DND-41 (cell line): ENCODE measurements around the gene RHOH.

Experiments
- EZH2 ChIP-seq: IDR thresholded peaks from 3 replicates; pipeline ENCODE4 v1.6.1; 2012; ENCODE audit warnings: borderline replicate concordance, low read depth, mild to moderate bottlenecking, moderate library complexity, low read length, inconsistent platforms; ENCODE audit not compliant: severe bottlenecking
- TF ChIP-seq, protein P1 (sequence below): IDR thresholded peaks from 2 replicates; pipeline ENCODE4 v1.5.1; 2012; ENCODE audit warnings: borderline replicate concordance, low read length, moderate library complexity, mild to moderate bottlenecking; ENCODE audit not compliant: poor library complexity, severe bottlenecking; ENCODE audit errors: extremely low read depth

DNA sequence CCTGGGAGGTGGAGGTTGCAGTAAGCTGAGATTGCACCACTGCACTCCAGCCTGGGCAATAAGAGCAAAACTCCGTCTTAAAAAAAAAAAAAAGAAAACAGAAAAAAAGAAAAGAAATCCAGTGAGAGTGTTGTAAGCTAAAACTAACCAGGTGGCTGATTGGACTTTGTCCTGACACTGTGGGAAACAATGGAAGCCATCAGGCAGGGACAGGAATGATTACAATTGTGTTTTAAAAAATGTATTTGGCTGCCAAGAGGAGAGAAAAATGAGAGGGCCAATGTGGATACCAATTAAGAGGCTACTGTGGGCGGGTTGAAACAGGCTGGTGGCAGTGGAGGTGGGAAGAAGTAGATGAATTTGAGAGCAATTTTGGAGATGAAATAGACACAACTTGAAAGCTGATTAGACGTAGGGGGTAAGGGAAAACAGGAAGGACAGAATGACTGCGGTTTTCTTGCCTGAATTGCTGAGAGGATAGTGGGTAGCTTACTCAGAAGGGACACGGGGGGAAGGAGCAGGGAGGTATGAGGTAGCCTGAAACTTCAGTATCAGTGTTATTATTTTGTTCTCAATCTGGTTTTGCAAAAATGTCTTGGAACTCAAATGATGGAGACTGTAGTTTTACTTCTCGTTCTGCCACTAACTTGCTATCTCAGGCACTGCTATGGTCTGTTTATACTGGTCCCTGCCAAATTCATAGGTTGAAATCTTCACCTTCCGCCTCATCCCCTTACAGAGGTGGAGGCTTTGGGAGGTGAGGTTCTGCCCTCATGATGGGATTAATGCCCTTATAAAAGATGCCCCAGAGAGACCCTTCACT is 92.7 kb downstream of the RHOH start:
- TF ChIP-seq, protein P1, sequence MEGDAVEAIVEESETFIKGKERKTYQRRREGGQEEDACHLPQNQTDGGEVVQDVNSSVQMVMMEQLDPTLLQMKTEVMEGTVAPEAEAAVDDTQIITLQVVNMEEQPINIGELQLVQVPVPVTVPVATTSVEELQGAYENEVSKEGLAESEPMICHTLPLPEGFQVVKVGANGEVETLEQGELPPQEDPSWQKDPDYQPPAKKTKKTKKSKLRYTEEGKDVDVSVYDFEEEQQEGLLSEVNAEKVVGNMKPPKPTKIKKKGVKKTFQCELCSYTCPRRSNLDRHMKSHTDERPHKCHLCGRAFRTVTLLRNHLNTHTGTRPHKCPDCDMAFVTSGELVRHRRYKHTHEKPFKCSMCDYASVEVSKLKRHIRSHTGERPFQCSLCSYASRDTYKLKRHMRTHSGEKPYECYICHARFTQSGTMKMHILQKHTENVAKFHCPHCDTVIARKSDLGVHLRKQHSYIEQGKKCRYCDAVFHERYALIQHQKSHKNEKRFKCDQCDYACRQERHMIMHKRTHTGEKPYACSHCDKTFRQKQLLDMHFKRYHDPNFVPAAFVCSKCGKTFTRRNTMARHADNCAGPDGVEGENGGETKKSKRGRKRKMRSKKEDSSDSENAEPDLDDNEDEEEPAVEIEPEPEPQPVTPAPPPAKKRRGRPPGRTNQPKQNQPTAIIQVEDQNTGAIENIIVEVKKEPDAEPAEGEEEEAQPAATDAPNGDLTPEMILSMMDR: no peak
- no peak for TF ChIP-seq EZH2
